Upper lobe of left lung (tissue), 6 donors: ENCODE results near the gene USP26. TPM values are rescaled to one million over a fixed set of nuclear protein-coding genes. Genes with fewer than 3 reads are reported as not detected.

ENCODE experiments used
- ATAC-seq, 2 donors: fragments of 200-7000 bp; cut with Tn5 transposase; one replicate each; pipeline ENCODE4 v1.9.1; 2022; ENCODE audit warnings: mild to moderate bottlenecking in 2 of 2, moderate library complexity in 2 of 2; ENCODE audit not compliant: low FRiP score in 2 of 2
- DNase-seq, 2 donors: peaks; one replicate each; pipeline ENCODE4 v3.0.0-alpha.2; 2019 to 2020
- H3K27ac ChIP-seq, 4 donors: fragments of 200-600 bp; sonication (generic); one replicate each; pipeline ENCODE4 v1.5.1; 2016 to 2019
- H3K27me3 ChIP-seq, 4 donors: fragments of 200-600 bp; sonication (generic); one replicate each; pipeline ENCODE4 v1.5.1; 2017 to 2019
- H3K36me3 ChIP-seq, 4 donors: fragments of 200-600 bp; sonication (generic); one replicate each; pipeline ENCODE4 v1.5.1; 2016 to 2019
- H3K4me1 ChIP-seq, 4 donors: fragments of 200-600 bp; sonication (generic); one replicate each; pipeline ENCODE4 v1.5.1; 2018 to 2019
- H3K4me3 ChIP-seq, 4 donors: fragments of 200-600 bp; sonication (generic); one replicate each; pipeline ENCODE4 v1.5.1; 2017 to 2019; ENCODE audit warnings: mild to moderate bottlenecking in 2 of 4, moderate library complexity in 1 of 4
- H3K9me3 ChIP-seq, 4 donors: fragments of 200-600 bp; sonication (generic); one replicate each; pipeline ENCODE4 v1.5.1; 2018 to 2019
- EP300 ChIP-seq, 4 donors: sonication (generic); formaldehyde crosslinking; IDR thresholded peaks; one replicate each; pipeline ENCODE4 v1.5.1; 2017; ENCODE audit warnings: antibody characterized with exemption in 4 of 4, control low read depth in 2 of 4
- POLR2A ChIP-seq, 4 donors: fragments of 450-650 bp; IDR thresholded peaks; one replicate each; pipeline ENCODE4 v1.5.1; 2016 to 2017; ENCODE audit warnings: antibody characterized with exemption in 4 of 4, mild to moderate bottlenecking in 2 of 4
- POLR2AphosphoS5 ChIP-seq, 2 donors: sonication (generic); formaldehyde crosslinking; IDR thresholded peaks; one replicate each; pipeline ENCODE4 v1.5.1; 2017; ENCODE audit warnings: antibody characterized with exemption in 2 of 2
- whole genome bisulfite sequencing, 2 donors: methylation state at CpG; one replicate each; pipeline ENCODE4 v1.1.5; 2017 to 2018; 5-methylcytosine and 5-hydroxymethylcytosine counted together
- total RNA-seq, 6 donors: library from RNA; depleted of rRNA in 4 of 6; stranded (reverse); fragments of >200 nt in 4 of 6; gene quantifications; one replicate each; pipeline versions ENCODE4 v1.1.0 to v1.2.1, GENCODE V29; 2016 to 2021
- TF ChIP-seq, protein P1 (sequence below), 6 experiments: fragments of 450-650 bp in 4 of 6; fragments of 200-600 bp in 2 of 6; sonication (generic) in 2 of 6; IDR thresholded peaks; one replicate each; pipeline ENCODE4 v1.5.1; 2016 to 2019; ENCODE audit warnings: antibody characterized with exemption in 6 of 6
- donor health status: DM: no; HTN: no; CAD: no; lungs with moderate emphysema.
- donor health status: DM: no; HTN: yes; CAD: no; lungs with severe emphysema.

USP26 gene, protein sequence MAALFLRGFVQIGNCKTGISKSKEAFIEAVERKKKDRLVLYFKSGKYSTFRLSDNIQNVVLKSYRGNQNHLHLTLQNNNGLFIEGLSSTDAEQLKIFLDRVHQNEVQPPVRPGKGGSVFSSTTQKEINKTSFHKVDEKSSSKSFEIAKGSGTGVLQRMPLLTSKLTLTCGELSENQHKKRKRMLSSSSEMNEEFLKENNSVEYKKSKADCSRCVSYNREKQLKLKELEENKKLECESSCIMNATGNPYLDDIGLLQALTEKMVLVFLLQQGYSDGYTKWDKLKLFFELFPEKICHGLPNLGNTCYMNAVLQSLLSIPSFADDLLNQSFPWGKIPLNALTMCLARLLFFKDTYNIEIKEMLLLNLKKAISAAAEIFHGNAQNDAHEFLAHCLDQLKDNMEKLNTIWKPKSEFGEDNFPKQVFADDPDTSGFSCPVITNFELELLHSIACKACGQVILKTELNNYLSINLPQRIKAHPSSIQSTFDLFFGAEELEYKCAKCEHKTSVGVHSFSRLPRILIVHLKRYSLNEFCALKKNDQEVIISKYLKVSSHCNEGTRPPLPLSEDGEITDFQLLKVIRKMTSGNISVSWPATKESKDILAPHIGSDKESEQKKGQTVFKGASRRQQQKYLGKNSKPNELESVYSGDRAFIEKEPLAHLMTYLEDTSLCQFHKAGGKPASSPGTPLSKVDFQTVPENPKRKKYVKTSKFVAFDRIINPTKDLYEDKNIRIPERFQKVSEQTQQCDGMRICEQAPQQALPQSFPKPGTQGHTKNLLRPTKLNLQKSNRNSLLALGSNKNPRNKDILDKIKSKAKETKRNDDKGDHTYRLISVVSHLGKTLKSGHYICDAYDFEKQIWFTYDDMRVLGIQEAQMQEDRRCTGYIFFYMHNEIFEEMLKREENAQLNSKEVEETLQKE
- not detected for total RNA-seq

DNA sequence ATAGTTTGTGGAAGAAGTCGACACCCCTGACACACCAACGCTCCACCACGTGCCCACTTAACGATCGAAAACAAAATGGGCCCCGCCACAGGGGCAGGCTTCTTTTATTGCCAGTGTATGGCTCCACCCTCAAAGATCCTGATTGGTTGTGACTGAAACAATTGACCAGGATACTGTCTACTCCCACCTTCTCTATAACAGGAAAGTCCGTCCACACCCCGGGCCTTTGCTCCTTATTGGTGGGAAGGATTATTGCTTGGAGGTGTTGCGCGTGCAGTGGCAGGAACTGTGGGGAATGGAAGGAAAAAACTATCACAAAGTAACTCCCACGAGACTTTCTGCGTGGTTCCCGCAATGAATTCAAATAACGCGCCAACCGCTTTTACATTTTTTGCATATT, at the start of gene USP26:
Gene USP26, minus strand, starts transcription at position 79 of the 400 bp plus-strand sequence. CDS start 68,889 bp downstream, outside the sequence.
- Histone ChIP-seq H3K4me1 (no peaks in the 10 kb centered on the region), H3K27ac (no peak within 1 kb of the TSS), H3K4me3 (no peak within 1 kb of the TSS), H3K36me3 (no peaks in the 10 kb centered on the region), H3K27me3 (no peaks in the 10 kb centered on the region), H3K9me3 (no peaks in the 10 kb centered on the region)
- DNase-seq (no peak), ATAC-seq (no peak)
- 91 to 96% methylated on average over 16 of the region's 16 CpGs for WGBS, 2 donors
- TF ChIP-seq, protein P1, sequence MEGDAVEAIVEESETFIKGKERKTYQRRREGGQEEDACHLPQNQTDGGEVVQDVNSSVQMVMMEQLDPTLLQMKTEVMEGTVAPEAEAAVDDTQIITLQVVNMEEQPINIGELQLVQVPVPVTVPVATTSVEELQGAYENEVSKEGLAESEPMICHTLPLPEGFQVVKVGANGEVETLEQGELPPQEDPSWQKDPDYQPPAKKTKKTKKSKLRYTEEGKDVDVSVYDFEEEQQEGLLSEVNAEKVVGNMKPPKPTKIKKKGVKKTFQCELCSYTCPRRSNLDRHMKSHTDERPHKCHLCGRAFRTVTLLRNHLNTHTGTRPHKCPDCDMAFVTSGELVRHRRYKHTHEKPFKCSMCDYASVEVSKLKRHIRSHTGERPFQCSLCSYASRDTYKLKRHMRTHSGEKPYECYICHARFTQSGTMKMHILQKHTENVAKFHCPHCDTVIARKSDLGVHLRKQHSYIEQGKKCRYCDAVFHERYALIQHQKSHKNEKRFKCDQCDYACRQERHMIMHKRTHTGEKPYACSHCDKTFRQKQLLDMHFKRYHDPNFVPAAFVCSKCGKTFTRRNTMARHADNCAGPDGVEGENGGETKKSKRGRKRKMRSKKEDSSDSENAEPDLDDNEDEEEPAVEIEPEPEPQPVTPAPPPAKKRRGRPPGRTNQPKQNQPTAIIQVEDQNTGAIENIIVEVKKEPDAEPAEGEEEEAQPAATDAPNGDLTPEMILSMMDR (IDR thresholded peaks at IDR 0.05) = no peak
- TF ChIP-seq EP300 (IDR thresholded peaks at IDR 0.05) = no peak
- TF ChIP-seq POLR2AphosphoS5 (IDR thresholded peaks at IDR 0.05) = no peak
- TF ChIP-seq POLR2A (IDR thresholded peaks at IDR 0.05) = no peak

DNA sequence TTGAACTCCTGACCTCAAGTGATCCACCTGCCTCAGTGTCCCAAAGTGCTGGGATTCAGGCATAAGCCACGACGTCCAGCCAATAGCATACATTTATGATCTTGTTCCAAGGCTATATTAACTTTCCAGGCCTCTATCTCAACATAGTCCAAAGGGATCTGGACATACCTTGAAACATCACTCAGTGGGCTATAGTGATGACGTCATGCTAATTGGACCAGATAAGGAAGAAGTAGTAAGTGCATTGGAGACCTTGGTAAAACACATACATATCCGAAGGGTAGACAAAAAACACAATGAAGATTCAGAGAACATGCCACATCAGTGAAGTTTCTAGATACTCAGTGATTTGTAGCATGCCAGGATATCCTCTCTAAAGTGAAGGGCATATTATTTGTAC, 37.4 kb upstream of the USP26 start:
- 85 to 89% methylated on average over 4 of the region's 4 CpGs for WGBS, 2 donors
- H3K9me3 ChIP-seq = no peaks in the 10 kb centered on the region
- DNase-seq (no peak), ATAC-seq (no peak)
- H3K4me1 ChIP-seq = no peaks in the 10 kb centered on the region
- no peaks in the 10 kb centered on the region for H3K36me3 ChIP-seq
- H3K27me3 ChIP-seq = no peaks in the 10 kb centered on the region
- TF ChIP-seq, protein P1 (IDR thresholded peaks at IDR 0.05) = no peak
- TF ChIP-seq EP300 (IDR thresholded peaks at IDR 0.05) (no peak), POLR2AphosphoS5 (IDR thresholded peaks at IDR 0.05) (no peak), POLR2A (IDR thresholded peaks at IDR 0.05) (no peak)
- H3K4me3 ChIP-seq = no peak overlapping the region
- H3K27ac ChIP-seq = no peak overlapping the region

DNA sequence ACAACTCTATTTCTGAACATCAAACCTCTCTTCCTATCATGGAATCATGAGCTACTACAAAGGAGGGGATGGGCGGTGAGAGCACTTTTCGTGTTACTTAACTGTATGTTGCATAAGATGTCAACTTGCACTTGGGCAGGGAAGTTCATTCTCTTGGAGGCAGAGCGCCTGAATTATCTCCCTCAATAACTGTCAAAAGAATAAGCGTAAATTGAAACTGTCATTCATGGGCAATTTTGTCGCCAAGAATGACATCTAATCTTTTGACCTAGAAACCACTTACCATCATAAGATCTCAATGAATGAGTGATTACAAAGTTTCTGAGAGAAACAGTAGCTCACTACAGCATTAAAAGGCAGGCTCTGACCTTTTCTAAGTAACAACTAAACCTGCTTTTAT, 23.5 kb upstream of the USP26 start:
- Histone ChIP-seq H3K9me3 (no peaks in the 10 kb centered on the region), H3K36me3 (no peaks in the 10 kb centered on the region), H3K4me3 (no peak overlapping the region), H3K27ac (no peak overlapping the region), H3K4me1 (no peaks in the 10 kb centered on the region), H3K27me3 (no peaks in the 10 kb centered on the region)
- DNase-seq (no peak), ATAC-seq (no peak)
- 69 to 94% methylated on average over 5 of the region's 5 CpGs for WGBS, 2 donors
- no peak for TF ChIP-seq EP300 (IDR thresholded peaks at IDR 0.05)
- no peak for TF ChIP-seq POLR2A (IDR thresholded peaks at IDR 0.05)
- TF ChIP-seq, protein P1 (IDR thresholded peaks at IDR 0.05) = no peak
- no peak for TF ChIP-seq POLR2AphosphoS5 (IDR thresholded peaks at IDR 0.05)

DNA sequence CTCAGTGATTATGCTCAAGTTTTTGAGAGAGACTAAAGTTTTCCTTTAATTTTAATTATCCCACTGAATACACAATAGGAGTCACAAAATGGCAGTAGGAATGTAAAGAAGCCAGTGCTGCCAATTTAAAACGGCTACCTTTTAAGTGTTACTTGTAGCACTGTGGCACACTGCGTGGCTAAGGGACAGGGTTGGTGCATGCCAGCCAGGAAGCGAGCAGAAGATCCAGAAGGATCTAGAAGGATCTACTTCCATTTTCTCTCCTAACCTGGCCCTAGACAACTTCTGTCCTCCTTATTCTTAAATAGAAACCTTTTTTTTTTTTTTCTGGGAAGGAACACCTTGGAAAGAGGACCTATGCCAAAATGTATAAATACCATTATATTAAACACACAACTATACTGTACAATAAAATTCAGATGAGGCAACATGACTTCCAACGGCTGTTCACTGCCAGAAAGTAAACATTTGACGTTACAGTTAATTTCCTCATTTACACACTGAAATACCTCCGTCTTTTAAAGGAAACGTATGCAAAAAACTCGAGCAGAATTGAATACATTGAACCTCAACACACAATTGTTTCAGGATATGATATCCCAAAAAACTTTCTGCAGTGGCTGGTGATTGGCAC, 2.7 kb downstream of the USP26 start:
- no peak overlapping the region for H3K27ac ChIP-seq
- ATAC-seq (no peak), DNase-seq (no peak)
- 55 to 57% methylated on average over 8 of the region's 8 CpGs for WGBS, 2 donors
- H3K9me3 ChIP-seq = no peaks in the 10 kb centered on the region
- H3K4me1 ChIP-seq = no peaks in the 10 kb centered on the region
- TF ChIP-seq POLR2AphosphoS5 (IDR thresholded peaks at IDR 0.05) (no peak), POLR2A (IDR thresholded peaks at IDR 0.05) (no peak), EP300 (IDR thresholded peaks at IDR 0.05) (no peak)
- TF ChIP-seq, protein P1 (IDR thresholded peaks at IDR 0.05) = no peak
- no peaks in the 10 kb centered on the region for H3K36me3 ChIP-seq
- H3K4me3 ChIP-seq = no peak overlapping the region
- H3K27me3 ChIP-seq = no peaks in the 10 kb centered on the region
